ENCODE results near the gene PCDHA1.

GRCh38 chr5:141039061-141039460, 253.1 kb downstream of the PCDHA1 start:
- TF ChIP-seq POLR2A (IDR thresholded peaks at IDR 0.05) (no peak), CTCF (IDR thresholded peaks at IDR 0.05 in 8 of 11, conservative IDR thresholded peaks at IDR 0.05 in 3 of 11) (no peak), POLR2AphosphoS5 (IDR thresholded peaks at IDR 0.05) (no peak)

All from spleen (tissue), 7 donors.